ENCODE data around the gene BPIFB4.

The BPIFB4 gene

DNA sequence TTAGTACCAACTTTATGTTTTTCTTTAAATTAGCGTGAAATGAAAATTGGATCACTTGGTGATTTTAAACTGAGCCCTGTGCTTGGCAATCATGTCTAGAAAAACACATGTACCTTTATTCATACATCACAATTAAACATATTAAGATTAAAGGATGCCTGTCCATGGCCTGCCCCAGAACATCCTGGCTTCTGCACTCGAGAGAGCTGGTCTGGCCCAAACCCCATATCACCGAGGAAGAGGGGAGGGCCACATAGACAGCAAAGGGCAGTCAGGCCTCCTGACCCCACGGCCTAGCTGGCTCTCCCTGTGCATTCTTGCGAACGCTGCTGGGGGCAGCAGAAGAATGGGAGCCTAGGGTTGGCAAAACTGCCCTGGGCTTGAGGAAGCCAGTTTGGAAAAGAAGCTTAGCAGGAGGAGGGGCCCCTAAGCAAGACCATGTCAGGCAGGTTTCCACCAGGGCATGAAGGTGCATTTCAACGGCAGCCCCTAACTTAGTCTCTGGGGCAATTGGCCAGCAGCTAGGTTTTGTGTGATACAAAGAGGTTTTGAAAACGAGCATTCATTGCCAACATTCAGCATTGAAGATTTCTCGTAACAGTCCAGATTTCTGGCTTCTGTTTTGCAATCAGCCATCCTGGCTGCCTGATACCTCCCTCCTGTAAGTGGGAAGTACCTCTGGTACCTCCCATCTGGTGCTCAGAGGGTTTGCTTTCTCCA is 17.2 kb upstream of the BPIFB4 start:
- no peak for DNase-seq

DNA sequence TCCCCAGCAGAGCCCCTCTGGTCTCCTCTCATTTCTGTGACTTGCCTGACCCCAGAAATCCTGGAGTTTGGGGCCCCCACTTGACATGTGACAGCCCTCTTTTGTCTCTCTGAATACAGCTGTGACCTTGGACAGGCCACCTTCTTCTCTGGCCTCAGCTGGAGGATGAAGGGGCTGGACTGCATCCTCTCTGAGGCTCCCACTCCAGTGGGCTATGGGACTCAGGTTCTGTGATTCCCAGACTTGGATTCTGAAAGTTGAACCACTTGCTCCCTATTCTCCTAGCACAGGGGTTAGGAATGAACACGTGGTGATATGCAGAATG is 16.7 kb upstream of the BPIFB4 start:
- DNase-seq: no peak

DNA sequence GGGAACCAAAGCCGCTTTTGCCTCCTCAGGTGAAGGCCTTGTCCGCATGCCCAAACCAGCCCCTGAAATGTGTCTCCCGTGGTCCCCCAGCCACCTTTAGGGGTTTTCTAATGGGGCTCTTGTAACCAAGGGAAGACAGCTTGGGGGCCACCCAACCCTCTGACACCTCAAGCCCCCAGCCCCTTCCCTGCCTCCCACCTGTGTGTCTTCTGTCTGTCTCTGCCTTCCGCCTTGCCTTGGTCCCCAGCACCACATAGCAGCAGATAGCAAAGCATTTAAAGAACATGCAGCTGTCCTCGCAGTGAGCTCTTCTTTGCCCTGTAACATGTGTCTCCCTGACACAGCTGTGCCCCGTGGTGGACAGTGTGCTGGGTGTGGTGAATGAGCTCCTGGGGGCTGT is 16.2 kb upstream of the BPIFB4 start:
- no peak for DNase-seq

DNA sequence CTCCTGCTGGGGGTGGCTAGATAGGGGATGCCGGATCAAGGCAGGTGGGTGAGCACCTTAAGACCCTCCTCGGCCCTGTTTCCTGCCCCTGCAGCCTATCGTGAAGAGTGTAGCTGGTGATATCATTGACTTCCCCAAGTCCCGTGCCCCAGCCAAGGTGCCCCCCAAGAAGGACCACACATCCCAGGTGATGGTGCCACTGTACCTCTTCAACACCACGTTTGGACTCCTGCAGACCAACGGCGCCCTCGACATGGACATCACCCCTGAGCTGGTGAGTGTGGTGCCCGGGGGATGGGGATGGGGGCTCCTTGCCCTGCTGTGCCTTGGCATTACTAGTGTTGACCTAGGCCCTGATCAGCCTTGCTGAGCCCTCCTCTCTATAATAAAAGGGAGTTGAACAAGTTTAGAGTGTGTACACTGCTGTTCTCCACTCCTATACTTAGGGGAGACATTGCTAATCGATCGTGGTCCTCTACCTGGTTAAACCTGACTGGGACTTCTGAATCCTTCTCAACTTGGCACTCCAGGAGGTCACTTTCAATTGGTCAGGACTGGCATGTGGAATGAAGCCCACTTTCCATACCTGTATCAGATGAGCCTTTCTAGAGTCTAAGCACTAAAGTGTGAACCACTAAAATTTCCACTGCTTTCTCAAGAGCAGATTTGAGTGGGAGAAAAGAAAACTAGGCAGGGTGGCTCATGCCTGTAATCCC is 14.7 kb upstream of the BPIFB4 start:
- DNase-seq: no peak

DNA sequence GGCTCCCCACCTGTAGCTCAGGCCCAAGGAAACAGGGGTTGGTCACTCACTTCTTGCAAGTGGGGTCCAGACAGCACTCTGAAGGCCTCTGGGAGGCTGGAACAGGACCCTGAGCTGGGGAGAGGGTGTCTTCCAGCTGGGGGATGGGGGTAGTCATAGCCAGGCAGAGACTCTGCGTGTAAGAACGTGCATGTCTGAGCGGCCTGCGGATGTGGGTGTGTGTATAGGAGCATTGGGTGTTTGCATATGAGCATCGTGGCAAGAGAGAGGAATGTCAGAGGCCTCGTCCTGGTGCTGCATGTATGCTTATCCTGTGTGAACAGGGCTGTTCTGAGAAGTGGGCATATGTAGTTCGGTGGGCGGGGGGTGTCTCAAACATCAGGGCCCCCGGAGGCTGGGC is 13.7 kb upstream of the BPIFB4 start:
- DNase-seq: no peak

DNA sequence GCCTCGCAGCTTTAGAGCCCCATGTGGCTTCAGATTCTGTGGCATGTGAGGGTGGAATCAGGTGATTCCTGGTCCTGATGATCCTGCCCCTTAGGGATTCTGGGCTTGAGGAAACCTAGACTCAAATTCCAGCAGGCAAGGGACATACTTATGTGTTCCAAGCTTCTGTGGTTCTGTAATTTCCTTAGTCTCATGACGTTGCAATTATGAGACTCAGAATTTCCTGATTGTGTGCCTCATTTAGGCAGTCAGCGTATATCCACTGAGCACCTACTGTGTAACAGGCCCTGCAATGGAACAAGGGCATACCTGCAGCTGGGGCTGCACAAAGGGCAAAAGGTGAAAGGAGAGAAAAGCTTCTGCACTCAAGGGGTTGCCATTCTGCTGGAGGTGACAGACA is 11.6 kb upstream of the BPIFB4 start:
- DNase-seq: no peak

DNA sequence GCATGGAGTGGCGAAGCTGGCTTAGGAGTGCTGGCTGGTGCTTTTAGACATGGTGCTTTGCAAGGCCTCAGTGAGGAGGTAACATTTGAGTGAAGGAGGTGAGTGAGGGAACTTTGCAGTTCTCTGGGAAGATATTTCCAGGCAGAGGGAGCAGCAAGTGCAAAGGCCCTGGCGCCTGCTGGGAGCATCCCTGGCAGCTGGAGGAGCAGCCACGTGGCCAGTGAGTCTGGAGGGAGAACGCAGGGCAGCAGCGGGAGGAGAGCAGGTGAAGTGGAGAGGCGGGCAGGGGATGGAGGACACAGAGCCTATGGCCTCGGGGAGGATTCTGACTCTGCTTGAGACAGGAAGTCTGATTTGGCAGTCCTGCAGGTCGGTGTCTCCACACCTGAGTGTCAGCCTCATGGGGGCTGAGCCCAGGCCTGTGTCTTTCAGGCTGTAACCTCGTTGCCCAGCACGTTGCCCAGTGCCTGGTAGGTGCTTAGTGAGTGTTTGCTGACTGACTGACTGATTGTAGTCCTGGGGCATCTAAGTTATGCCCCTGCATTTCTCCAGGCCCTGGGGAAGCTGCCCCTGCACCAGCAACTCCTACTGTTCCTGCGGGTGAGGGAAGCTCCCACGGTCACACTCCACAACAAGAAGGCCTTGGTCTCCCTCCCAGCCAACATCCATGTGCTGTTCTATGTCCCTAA is 11.0 kb upstream of the BPIFB4 start:
- no peak for DNase-seq

GRCh38 chr20:33069673-33070072 is 9.8 kb upstream of the BPIFB4 start:
- no peak for DNase-seq

DNA sequence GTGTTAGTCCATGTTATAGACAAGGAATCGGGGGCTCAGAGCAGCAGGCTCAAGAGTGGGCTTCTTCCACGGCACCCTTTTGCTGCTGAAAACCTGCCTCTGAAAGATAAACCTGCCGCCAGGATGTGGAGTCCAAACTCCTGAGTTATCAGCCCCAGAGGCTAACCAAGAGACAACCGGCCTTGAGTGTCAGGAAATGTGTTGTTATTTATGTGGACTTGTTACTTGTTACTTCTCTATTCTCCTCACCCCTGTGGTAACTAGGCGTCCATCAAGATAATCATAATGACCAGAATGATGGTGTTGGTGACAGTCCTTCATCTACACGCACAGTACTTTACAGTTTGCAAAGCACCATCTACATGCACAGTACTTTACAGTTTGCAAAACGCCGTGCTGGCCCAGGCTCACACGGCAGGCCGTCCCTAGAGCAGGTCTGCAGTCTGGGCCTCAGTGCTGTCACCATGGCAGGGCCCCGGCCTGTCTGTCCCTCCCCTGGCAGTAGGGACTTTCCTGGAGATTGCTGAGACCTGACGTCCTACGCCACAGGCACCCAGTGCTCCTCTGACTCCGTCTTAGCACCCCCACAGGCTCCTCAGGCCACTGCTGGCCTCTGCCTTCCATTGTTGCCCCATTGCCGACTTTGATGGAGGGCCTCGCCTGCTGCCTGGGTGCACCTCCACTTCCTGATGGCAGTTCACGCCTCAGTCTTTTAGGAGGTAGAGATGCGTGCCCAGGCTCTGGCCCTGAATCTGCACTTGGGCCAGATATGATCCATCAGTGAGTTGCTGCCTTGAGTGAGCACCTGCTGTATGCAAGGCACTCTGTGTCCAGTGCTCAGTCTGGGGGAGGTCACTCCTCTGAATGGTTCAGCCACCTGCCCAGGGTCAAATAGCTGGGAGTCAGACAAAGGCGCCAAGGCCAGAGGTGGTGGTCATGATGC is 9.1 kb upstream of the BPIFB4 start:
- DNase-seq: no peak

- DNase-seq: no peak
These were observed 8.2 kb upstream of the BPIFB4 start for GRCh38 chr20:33071198-33071597.

- no peak for DNase-seq
These were observed 7.1 kb upstream of the BPIFB4 start for GRCh38 chr20:33072362-33072761.

DNA sequence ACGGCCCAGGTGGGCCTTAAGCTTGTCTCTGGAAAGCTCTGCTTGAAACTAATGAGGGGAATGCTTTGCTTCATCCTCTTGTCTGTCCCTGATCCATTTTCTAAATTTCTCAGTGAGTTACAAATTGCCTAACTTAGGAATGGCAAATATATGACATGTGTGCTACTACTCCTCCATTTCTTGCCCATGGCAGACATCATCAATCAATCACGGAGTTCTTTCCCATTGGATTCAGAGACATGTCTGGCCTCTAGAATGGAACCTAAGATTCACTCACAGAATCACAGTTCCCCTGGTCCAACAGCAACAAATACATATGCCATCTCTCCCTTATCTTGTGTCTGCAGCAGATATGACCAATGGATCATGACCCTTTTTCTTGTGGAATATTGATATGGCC is 6.6 kb upstream of the BPIFB4 start:
- DNase-seq: no peak

GRCh38 chr20:33074675-33075074 is 4.8 kb upstream of the BPIFB4 start:
- no peak for DNase-seq

GRCh38 chr20:33075281-33075680 is 4.2 kb upstream of the BPIFB4 start:
- no peak for DNase-seq

DNA sequence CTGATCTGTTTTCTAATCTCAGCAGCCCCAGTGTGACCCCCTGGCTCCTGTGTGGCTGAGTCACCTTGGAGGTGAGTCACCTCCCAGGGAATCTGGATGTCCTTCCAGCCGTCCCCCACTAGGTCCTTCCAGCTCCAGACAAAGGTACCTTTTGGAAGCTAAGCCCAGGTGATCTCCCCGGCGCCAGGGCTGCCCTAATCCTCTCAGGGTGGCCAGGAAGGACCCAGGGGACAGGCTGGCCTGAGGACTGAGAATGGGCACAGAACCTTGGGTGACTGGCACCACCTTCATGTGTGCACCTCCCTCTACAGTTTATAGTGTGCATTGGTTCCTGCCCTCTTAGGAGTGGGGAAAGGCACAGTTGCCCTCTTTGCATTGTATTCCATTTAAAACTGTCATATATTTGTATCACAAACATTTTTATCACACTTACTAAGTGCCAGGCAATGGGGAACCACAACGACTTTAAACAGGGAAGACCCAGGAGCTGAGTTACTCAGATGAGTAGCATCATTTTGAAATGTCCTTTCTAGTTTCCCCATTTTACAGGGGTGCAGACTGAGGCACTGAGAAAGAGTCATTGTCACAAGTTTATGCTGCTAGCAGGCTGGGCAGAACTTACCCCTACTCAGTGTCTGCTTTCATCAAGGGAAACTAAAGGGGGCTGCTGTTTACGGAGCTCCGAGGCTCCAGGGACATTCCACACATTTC is 2.6 kb upstream of the BPIFB4 start:
- DNase-seq: no peak

- DNase-seq: no peak
These were observed 2.1 kb downstream of the BPIFB4 start for GRCh38 chr20:33081411-33082154.

DNA sequence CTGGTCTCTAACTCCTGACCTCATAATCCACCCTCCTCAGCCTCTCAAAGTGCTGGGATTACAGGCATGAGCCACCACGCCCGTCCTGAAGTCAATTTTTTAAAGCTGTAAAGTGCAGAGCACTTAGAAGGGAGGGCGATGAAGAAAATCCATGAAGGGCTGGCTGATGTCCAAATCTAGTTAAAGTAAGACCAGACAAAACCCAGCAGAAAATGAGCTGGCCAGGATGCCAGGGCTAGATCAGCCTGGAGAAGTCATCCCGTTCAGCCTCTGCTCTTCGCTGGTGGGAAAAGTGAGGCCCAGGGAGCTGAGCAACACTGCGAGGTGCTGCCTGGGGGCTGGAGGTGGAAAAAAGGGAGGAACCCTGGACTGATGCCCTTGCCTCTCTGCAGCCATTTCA is 3.1 kb downstream of the BPIFB4 start:
- no peak for DNase-seq

GRCh38 chr20:33083544-33084340 is 4.3 kb downstream of the BPIFB4 start:
- DNase-seq: no peak

DNA sequence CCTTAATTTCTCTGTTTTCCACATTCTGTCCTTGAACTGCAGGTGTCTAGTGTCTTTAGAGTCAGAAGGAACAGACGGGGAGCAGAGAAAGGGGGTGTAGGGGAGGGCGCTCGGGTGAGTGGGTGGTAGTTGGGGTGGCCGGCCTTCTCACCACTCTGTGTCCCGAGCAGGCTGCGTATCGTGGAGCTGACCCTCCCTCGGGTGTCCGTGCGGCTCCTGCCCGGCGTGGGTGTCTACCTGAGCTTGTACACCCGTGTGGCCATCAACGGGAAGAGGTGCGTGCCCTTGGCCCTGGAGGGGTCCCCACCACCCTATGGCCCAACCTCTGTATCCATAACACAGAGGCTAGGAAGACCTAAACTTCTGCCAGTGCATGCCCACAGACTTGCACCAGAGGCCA is 5.3 kb downstream of the BPIFB4 start:
- DNase-seq: no peak

- DNase-seq: no peak
These were observed 6.7 kb downstream of the BPIFB4 start for GRCh38 chr20:33086052-33086722.

Data from NK-92 treated with Interleukin-12 subunit alpha and Interleukin-12 subunit beta, amount 100 ng/mL, for 24 hours (cell line).